ENCODE results near the gene SLC2A5.

Gene SLC2A5

GRCh38 chr1:9111357-9111691 lies 41.9 kb upstream of the SLC2A5 start:
- in situ Hi-C loops (cut with MboI; ENCODE audit: low sequenced_read_pairs, unreplicated experiment), result loop anchor here (5.0 kb wide), 1 partner anchor 86 kb away; no protein-coding TSS in a partner anchor
- no peak for DNase-seq (ENCODE audit: low spot score)
- no peak for TF ChIP-seq CTCF (IDR thresholded peaks at IDR 0.05; ENCODE audit: borderline replicate concordance, control extremely low read depth, extremely low read depth, insufficient read depth, missing control alignments)

GRCh38 chr1:9110669-9111356 lies 41.4 kb upstream of the SLC2A5 start:
- peak; percentile 86 for TF ChIP-seq CTCF (IDR thresholded peaks at IDR 0.05; ENCODE audit: borderline replicate concordance, control extremely low read depth, extremely low read depth, insufficient read depth, missing control alignments)
- in situ Hi-C loops (cut with MboI; ENCODE audit: low sequenced_read_pairs, unreplicated experiment), result loop anchor here (5.0 kb wide), 1 partner anchor 86 kb away; no protein-coding TSS in a partner anchor
- DNase-seq (ENCODE audit: low spot score), result peak; percentile 87

GRCh38 chr1:9108056-9108665 lies 38.7 kb upstream of the SLC2A5 start:
- DNase-seq (ENCODE audit: low spot score), result no peak
- in situ Hi-C loops (cut with MboI; ENCODE audit: low sequenced_read_pairs, unreplicated experiment), result loop anchor here (10.0 kb wide), 1 partner anchor 193 kb away; no protein-coding TSS in a partner anchor
- no peak for TF ChIP-seq CTCF (IDR thresholded peaks at IDR 0.05; ENCODE audit: borderline replicate concordance, control extremely low read depth, extremely low read depth, insufficient read depth, missing control alignments)

DNA sequence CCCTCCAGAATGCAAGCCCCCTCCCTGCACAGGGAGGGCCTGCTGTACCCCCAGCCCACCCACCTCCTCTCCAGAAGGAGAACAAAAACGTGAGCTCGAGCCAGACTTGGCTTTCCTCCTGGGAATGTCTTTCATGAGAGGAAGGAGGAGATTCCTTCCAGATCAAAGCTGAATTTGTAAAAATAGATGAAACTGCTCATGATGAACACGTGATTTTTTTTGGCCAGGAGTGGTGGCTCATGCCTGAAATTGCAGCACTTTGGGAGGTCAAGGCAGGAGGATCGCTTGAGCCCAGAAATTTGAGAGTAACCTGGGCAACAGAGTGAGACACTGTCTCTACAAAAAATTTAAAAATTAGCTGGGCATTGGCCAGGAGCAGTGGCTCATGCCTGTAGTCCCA lies 37.7 kb upstream of the SLC2A5 start:
- in situ Hi-C loops (cut with MboI; ENCODE audit: low sequenced_read_pairs, unreplicated experiment), result loop anchor here (10.0 kb wide), 1 partner anchor 192 kb away; no protein-coding TSS in a partner anchor
- TF ChIP-seq CTCF (IDR thresholded peaks at IDR 0.05; ENCODE audit: borderline replicate concordance, control extremely low read depth, extremely low read depth, insufficient read depth, missing control alignments), result no peak
- no peak for DNase-seq (ENCODE audit: low spot score)

DNA sequence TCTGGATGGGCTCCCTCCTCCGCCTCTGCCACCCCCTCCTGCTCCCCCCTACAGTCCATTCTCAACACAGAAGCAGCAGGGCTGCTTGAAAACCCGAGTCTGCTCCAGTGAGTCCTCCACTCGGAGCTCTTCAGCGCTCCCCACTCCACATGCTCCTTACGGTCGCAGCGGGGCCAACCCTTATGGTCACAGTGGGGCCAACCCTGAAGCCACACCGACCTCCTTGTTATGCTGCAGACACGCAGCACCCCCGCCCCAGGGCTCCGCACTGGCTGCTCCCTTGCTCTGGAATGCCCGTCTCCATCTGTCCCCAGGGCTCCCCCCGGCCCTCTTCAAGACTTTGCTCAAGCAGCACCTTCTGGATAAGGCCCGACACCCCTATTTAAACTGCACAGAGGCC lies 36.9 kb upstream of the SLC2A5 start:
- in situ Hi-C loops (cut with MboI; ENCODE audit: low sequenced_read_pairs, unreplicated experiment), result loop anchor here (10.0 kb wide), 1 partner anchor 191 kb away; no protein-coding TSS in a partner anchor
- DNase-seq (ENCODE audit: low spot score), result no peak
- TF ChIP-seq CTCF (IDR thresholded peaks at IDR 0.05; ENCODE audit: borderline replicate concordance, control extremely low read depth, extremely low read depth, insufficient read depth, missing control alignments), result no peak

GRCh38 chr1:9105336-9105867 lies 36.0 kb upstream of the SLC2A5 start:
- DNase-seq (ENCODE audit: low spot score), result no peak
- no peak for TF ChIP-seq CTCF (IDR thresholded peaks at IDR 0.05; ENCODE audit: borderline replicate concordance, control extremely low read depth, extremely low read depth, insufficient read depth, missing control alignments)
- in situ Hi-C loops (cut with MboI; ENCODE audit: low sequenced_read_pairs, unreplicated experiment), result loop anchor here (10.0 kb wide), 1 partner anchor 191 kb away; no protein-coding TSS in a partner anchor
